Measurements from ENCODE around the gene STMND1.

Gene STMND1

DNA sequence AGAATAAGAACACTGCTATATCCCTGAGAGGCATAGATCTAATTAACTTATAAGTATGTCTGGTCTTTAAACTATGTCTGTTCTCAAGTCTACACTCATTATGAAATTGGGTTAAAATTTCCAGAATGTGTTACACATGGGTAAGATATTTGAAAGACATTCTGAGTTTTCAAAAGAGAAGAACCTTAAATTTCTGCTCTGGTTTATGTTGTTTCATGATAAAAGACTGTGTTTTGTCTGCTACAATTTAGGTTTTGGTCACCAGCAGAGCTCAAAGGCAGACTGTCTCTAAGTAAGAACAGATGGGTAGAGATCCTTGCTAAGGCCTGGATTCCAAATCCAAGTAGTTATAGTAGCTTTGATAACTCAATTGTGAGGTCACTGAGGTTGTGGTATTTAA, 6.0 kb downstream of the STMND1 start:
- Histone ChIP-seq H3F3A (ENCODE audit: insufficient read depth) (no peaks in the 10 kb centered on the region), H3K9me3 (ENCODE audit: insufficient read depth, low read length) (no peaks in the 10 kb centered on the region), H3K27ac (ENCODE audit: low read depth, low read length) (no peak overlapping the region), H3K36me3 (ENCODE audit: low read length) (no peaks in the 10 kb centered on the region), H3K4me2 (ENCODE audit: low read depth, low read length, poor library complexity, severe bottlenecking) (no peak overlapping the region), H3K9me2 (replicated peaks; ENCODE audit: insufficient read depth, low read length) (no peaks in the 10 kb centered on the region), H2AFZ (ENCODE audit: low read depth, low read length, severe bottlenecking) (no peak overlapping the region), H3K9ac (ENCODE audit: low read length) (no peak overlapping the region), H4K20me1 (ENCODE audit: low read depth, low read length) (no peaks in the 10 kb centered on the region), H3K27me3 (ENCODE audit: low read length) (0 out of 2 replicates have a peak, but pooled peaks cover 5% of the 10 kb centered on the region), H3K4me3 (ENCODE audit: insufficient read depth, low read length, poor library complexity, severe bottlenecking) (no peak overlapping the region), H3K79me2 (ENCODE audit: insufficient read depth, low read length) (no peaks in the 10 kb centered on the region)
- TF ChIP-seq EZH2phosphoT487 (conservative IDR thresholded peaks at IDR 0.05; ENCODE audit: low read length), result no peak
- TF ChIP-seq, protein P1, sequence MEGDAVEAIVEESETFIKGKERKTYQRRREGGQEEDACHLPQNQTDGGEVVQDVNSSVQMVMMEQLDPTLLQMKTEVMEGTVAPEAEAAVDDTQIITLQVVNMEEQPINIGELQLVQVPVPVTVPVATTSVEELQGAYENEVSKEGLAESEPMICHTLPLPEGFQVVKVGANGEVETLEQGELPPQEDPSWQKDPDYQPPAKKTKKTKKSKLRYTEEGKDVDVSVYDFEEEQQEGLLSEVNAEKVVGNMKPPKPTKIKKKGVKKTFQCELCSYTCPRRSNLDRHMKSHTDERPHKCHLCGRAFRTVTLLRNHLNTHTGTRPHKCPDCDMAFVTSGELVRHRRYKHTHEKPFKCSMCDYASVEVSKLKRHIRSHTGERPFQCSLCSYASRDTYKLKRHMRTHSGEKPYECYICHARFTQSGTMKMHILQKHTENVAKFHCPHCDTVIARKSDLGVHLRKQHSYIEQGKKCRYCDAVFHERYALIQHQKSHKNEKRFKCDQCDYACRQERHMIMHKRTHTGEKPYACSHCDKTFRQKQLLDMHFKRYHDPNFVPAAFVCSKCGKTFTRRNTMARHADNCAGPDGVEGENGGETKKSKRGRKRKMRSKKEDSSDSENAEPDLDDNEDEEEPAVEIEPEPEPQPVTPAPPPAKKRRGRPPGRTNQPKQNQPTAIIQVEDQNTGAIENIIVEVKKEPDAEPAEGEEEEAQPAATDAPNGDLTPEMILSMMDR (IDR thresholded peaks at IDR 0.05; ENCODE audit: insufficient read depth, low read length, poor library complexity, severe bottlenecking), result no peak

DNA sequence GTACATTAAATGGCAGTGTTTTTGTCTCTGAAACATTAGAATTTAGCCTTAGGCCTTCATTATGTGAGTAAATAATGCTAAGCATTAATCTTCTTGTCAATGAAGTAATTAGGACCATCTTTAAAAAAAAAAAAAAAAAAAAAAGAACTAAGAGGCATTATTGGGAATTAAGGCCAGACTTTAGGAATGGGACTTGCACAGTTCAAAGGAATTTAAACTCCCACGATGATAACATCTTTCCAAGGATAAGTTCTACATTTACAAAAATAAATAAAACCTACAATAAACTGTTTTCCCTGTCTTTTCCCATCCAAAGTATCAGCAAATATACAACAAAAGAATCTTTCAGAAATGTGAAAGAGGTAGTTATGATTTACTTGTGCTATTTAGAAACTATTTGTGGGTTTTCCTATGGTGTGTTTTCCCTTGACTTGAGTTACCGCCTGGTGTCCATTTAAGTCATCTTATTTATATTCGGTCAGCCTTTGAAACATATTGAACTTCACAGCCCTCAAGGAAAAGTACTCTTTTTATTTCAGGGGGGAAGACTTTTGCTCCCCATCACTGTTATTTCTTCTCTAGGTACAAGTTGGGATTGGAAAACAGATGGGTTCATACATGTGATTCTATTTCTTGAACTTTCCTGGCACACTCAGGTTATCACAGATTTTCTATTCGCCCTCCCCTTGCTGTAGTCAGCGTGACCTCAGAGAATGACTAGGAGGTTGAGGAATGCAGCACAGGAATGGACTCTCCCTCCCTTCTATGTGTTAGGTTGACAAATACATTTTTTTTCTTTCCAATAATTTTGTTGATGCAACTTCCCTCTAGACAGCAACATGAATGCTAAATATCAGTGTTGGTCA, 13.6 kb downstream of the STMND1 start:
- Histone ChIP-seq H2AFZ (ENCODE audit: low read depth, low read length, severe bottlenecking) (no peak overlapping the region), H4K20me1 (ENCODE audit: low read depth, low read length) (no peaks in the 10 kb centered on the region), H3K4me3 (ENCODE audit: insufficient read depth, low read length, poor library complexity, severe bottlenecking) (no peak overlapping the region), H3F3A (ENCODE audit: insufficient read depth) (no peaks in the 10 kb centered on the region), H3K9me3 (ENCODE audit: insufficient read depth, low read length) (no peaks in the 10 kb centered on the region), H3K9ac (ENCODE audit: low read length) (no peak overlapping the region), H3K36me3 (ENCODE audit: low read length) (no peaks in the 10 kb centered on the region), H3K9me2 (replicated peaks; ENCODE audit: insufficient read depth, low read length) (no peaks in the 10 kb centered on the region), H3K27me3 (ENCODE audit: low read length) (no peaks in the 10 kb centered on the region), H3K4me2 (ENCODE audit: low read depth, low read length, poor library complexity, severe bottlenecking) (no peak overlapping the region), H3K27ac (ENCODE audit: low read depth, low read length) (no peak overlapping the region), H3K79me2 (ENCODE audit: insufficient read depth, low read length) (no peaks in the 10 kb centered on the region)
- TF ChIP-seq EZH2phosphoT487 (conservative IDR thresholded peaks at IDR 0.05; ENCODE audit: low read length), result no peak
- TF ChIP-seq, protein P1 (IDR thresholded peaks at IDR 0.05; ENCODE audit: insufficient read depth, low read length, poor library complexity, severe bottlenecking), result no peak

DNA sequence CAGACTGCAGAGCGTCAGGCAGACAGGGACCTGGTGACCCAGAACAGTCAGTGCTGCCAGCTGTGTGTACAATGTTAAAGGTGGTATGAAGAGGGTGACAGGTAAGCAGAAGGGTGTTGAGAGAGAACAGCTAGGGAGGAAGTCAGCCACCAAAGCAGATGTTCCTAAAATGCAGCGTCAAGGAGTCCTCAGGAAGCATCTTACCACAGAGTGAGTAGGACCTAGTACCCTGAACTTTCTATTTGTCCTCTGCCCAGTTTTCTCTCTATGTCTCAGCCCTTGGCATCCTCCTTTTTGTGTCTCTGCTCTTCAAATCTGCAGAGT, 14.2 kb downstream of the STMND1 start:
- H3K36me3 ChIP-seq (ENCODE audit: low read length), result no peaks in the 10 kb centered on the region
- no peak overlapping the region for H3K27ac ChIP-seq (ENCODE audit: low read depth, low read length)
- no peaks in the 10 kb centered on the region for H3K27me3 ChIP-seq (ENCODE audit: low read length)
- H4K20me1 ChIP-seq (ENCODE audit: low read depth, low read length), result no peaks in the 10 kb centered on the region
- H3K4me3 ChIP-seq (ENCODE audit: insufficient read depth, low read length, poor library complexity, severe bottlenecking), result no peak overlapping the region
- H3K4me2 ChIP-seq (ENCODE audit: low read depth, low read length, poor library complexity, severe bottlenecking), result no peak overlapping the region
- no peaks in the 10 kb centered on the region for H3K79me2 ChIP-seq (ENCODE audit: insufficient read depth, low read length)
- H3K9me3 ChIP-seq (ENCODE audit: insufficient read depth, low read length), result no peaks in the 10 kb centered on the region
- H3K9me2 ChIP-seq (replicated peaks; ENCODE audit: insufficient read depth, low read length), result no peaks in the 10 kb centered on the region
- TF ChIP-seq, protein P1 (IDR thresholded peaks at IDR 0.05; ENCODE audit: insufficient read depth, low read length, poor library complexity, severe bottlenecking), result no peak
- TF ChIP-seq EZH2phosphoT487 (conservative IDR thresholded peaks at IDR 0.05; ENCODE audit: low read length), result no peak
- no peaks in the 10 kb centered on the region for H3F3A ChIP-seq (ENCODE audit: insufficient read depth)
- no peak overlapping the region for H2AFZ ChIP-seq (ENCODE audit: low read depth, low read length, severe bottlenecking)
- no peak overlapping the region for H3K9ac ChIP-seq (ENCODE audit: low read length)
